ENCODE data around the gene SH3PXD2A.
"Not testable (repeated sequence)": the region's sequence is repeated elsewhere in the genome, so short reads cannot be mapped to it uniquely, and the experiment has no call there.

Gene SH3PXD2A

GRCh38 chr10:103765168-103765567 is 90.2 kb downstream of the SH3PXD2A start:
- DNase-seq (ENCODE audit: low read depth): no peak

DNA sequence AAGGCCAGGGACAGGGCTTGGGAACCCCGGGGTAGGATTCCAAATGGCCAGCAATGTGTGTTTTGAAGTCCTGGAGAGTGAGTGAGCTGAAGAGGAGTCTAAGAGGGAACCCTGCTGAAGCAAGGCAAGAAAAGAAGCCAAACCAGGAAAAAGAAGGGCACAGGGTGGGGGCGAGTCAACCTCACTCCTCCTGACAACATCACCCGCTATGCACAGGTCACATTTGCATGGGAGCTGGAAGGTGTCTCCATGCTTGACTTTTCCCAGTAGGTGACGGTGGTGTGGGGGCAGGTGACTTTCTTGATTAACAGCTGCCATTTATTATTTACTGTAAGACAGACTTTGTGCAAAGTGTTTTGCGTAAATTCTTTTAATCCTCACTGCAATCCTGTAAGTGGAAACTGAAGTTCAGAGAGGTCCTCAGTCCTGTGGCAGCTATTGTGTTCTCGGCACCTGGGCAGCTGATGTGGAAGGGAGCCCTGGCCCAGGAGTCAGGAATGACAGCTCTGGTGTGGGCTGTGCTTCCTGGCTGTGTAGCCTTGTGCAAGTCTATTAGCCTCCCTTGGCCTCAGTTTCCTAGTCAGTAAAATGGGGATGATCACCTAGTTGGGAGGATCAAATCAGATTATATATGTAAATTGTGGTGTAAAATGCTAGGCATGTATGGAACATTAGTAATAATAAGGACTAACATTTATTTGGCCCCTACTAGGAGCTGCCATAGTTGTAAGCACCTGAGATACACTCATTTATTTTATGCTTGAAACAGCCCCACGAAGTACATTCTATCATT is 90.9 kb downstream of the SH3PXD2A start:
- DNase-seq (ENCODE audit: low read depth): no peak

- no peak for DNase-seq (ENCODE audit: low read depth)
Measured at GRCh38 chr10:103763374-103764202, 91.8 kb downstream of the SH3PXD2A start.

GRCh38 chr10:103762916-103763315 is 92.5 kb downstream of the SH3PXD2A start:
- no peak for DNase-seq (ENCODE audit: low read depth)

- no peak for DNase-seq (ENCODE audit: low read depth)
Measured at GRCh38 chr10:103762162-103762561, 93.2 kb downstream of the SH3PXD2A start.

- DNase-seq (ENCODE audit: low read depth): no peak
Measured at GRCh38 chr10:103761075-103761920, 94.1 kb downstream of the SH3PXD2A start.

- DNase-seq (ENCODE audit: low read depth): not testable (repeated sequence)
Measured at GRCh38 chr10:103760233-103760632, 95.1 kb downstream of the SH3PXD2A start.

GRCh38 chr10:103759100-103759781 is 96.1 kb downstream of the SH3PXD2A start:
- peak; percentile 23 for DNase-seq (ENCODE audit: low read depth)

- DNase-seq (ENCODE audit: low read depth): no peak
Measured at GRCh38 chr10:103758294-103758681, 97.1 kb downstream of the SH3PXD2A start.

GRCh38 chr10:103757531-103758293 is 97.7 kb downstream of the SH3PXD2A start:
- DNase-seq (ENCODE audit: low read depth): no peak

- DNase-seq (ENCODE audit: low read depth): no peak
Measured at GRCh38 chr10:103756277-103756869, 99.0 kb downstream of the SH3PXD2A start.

DNA sequence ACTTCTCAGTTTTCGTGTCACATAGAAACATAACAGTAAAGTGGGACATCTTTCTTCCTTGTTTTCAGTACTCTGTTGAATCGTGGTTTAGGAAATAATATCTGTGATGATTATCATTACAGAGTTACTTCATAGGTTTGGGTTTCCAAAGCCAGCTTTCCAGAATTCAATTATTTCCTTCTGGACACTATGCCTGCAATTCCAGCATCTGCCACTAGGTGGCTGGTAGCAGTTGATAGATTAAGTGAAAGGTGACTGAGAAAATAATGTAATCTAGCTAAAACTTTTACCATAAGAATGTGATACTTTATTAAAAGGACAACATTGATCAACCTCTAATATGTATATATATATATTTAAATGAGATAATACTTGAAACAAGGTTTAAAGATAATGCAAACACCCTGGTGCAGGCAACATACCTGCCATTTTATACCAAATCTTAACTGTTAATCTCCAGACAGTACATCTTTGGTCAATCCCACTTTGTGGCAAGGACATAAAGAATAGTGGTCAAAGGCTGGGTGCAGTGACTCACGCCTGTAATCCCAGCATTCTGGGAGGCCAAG is 102.6 kb downstream of the SH3PXD2A start:
- DNase-seq (ENCODE audit: low read depth): no peak

- no peak for DNase-seq (ENCODE audit: low read depth)
Measured at GRCh38 chr10:103751667-103752290, 103.6 kb downstream of the SH3PXD2A start.

DNA sequence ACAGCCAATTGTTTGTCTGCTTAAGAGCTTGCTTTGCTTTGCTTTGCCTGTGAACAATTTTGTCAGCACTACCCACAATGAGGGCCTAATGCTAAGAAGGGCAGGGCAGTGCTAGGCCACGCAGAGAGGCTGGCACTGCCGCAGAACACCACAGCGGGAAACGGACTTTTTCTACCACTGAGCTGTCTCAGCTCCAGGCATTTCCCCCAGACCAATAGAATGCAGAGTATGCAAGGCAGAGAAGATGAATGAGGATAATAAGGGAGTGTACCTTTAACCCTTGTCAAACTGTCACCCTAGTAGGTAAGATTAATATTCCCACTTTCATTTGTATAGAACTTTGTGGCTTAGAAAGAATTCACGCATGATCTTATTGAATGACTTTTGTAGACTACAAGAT is 104.5 kb downstream of the SH3PXD2A start:
- DNase-seq (ENCODE audit: low read depth): no peak

DNA sequence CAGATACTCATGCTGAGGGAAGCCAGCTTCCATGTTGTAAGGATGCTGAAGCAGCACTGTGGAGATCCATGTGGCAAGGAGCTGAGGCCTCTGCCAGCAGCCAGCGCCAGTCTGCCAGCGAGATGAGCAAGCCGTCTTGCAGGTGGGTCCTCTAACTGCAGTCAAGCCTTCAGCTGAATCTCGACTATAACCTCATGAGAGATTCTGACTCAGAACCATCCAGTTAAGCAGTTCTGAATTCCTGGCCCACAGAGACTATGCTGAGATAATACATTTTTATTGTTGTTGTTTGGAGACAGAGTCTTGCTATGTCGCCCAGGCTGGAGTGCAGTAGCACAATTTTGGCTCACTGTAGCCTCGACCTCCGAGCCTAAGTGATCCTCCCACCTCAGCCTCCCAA is 105.6 kb downstream of the SH3PXD2A start:
- DNase-seq (ENCODE audit: low read depth): no peak

GRCh38 chr10:103748020-103748419 is 107.4 kb downstream of the SH3PXD2A start:
- no peak for DNase-seq (ENCODE audit: low read depth)

DNA sequence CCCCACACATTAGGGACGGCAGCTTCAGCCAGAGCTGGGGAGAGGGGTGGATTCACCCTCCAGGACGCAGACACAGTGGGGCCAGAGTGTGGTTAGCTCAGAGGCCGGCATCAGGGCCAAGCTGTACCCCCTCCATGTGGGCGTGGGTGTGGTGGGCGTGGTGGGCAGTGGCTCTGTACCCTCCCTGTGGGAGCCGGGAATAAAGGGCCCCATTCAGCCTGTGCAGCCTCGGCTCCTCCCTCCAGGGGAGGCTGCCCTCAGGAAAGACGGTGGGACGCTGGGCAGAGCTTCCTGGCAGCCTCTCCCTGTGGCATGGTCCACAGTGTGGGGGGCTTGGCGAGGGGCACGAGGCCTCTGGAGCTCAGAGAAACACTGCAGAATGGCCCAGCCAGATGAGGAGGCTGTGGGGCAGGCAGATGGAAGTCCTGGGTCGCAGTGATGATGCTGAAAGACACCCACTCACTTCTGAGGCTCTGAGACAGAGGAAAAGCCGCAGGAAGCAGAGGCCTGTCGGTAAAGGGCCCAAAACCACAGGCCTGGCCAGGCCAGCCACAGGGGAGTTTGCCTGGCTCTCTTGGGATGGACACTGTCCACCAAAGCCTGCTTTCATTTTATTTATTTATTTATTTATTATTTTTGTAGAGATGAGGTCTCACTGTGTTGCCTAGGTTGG is 108.0 kb downstream of the SH3PXD2A start:
- no peak for DNase-seq (ENCODE audit: low read depth)

DNA sequence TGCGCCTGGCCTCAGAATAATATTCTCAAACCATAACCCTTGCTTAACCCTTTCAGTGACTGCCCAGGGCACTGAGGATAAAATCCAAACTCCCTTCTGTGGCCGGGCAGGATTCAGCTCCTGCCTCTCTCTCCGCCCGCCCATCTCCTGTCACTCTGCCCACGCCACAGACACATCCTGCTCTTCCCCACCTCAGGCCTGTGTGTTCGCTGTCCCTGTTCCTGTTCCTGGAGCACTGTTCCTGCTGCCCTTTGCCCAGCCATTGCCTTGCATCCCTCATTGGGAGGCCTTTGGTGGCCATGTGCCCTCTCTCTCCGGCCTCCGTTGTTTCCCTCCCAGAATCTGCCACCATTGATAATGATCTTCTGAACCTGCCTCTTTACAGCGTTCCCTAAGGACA is 108.8 kb downstream of the SH3PXD2A start:
- DNase-seq (ENCODE audit: low read depth): no peak

Data from fibroblast of the conjunctiva (primary cell).